HG03139 (cell line): Measurements from ENCODE around the gene FLT3LG.
"Not testable (repeated sequence)": the region's sequence is repeated elsewhere in the genome, so short reads cannot be mapped to it uniquely, and the experiment has no call there.

ENCODE experiments used
- ATAC-seq: cut with Tn5 transposase; IDR thresholded peaks from one replicate; pipeline ENCODE4 v1.9.1; 2021; ENCODE audit not compliant: unreplicated experiment

FLT3LG gene

DNA sequence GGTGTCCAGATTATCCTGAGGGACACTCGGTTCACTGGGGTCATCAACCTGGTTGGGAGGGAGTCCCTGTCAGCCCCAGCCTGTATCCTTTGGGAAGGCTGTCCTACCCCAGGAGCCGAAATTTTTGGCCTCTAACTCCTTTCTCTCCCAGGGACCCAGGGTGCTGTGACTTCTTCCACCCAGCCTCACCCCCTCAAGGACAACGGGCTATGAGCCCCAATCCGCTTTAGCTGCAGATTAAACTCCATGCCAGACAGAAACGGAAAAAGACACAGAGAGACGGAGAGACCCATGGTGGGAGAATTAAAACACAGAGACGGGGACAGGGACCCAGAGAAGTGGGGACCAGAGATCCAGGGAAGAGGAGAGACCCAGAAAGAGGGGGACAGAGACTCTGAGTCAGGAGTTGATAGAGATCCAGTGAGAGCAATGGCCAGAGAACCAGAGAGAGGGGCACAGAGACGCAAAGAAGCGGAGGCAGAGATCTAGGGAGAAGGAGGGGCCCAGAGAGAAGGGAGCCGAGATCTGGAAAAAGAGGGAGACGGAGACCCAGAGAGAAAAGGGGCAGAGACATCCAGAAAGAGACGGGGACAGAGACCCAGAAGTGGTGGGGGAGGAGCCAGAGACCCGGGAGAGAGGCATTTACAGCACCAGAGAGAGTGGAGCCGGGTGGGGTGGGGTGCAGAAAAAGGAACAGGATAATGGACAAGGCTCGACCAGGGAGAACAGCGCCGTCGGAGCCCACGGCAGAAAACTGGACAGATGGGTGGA is 33.4 kb upstream of the FLT3LG start:
- ATAC-seq = no peak

DNA sequence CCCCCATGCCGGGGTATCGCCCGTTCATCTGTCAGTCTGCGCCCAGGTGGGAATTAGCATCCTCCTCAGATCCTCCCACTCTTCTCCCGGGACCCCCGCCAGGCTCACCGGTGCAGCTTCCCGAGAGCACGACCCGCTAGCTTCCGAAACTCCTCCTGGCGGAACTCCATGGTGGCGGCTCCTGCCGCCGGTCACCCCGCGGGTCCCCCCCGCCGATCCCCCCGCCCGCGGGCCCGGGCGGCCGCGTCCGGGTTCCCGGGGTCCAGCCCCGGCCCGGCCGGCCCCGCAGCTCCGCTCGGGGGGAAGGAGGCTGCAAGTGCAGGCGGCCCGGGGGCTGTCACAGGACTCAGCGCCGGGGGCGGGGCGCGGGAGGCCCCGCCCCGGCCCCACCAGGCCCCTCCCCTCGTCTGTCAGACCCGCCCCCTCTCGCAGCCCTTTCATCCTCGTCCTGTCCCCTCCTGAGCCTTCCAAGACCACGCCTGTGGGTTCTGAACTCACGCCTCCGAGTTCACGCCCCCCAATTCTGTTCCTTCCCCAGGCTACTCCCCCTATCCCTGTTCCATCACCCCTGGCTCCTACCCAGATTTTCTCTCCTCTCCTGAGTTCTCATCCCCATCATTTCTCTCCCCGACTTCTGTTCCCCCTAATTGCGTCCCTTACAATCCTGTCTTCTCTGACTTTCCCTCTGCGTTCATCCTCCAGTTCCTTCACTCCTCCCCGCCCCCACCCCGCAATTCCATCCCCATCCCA is 32.6 kb upstream of the FLT3LG start, which contains the start of gene SLC17A7:
TSS of gene SLC17A7 (minus strand) at position 318 of the 750 bp plus-strand sequence. CDS start at position 170, 148 bp downstream.
- no peak for ATAC-seq

DNA sequence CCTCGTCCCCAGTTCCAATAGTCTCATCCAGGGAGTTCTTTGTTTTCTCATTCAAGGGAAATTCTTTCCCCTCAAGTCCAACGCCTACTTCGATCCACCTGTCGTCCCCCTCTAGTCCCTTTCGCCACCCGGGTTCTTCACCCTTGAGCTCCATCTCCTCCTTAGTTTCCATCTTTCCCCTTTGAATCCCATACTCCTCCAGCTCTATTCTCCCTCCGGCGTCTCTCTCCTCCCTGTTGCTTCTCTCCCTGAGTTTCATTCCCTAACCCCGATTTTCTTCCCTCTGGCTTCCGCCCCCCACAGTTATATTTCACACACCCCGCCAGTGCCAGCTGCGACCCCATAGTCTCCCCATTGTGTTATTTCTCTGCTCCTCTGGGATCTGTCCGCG is 32.1 kb upstream of the FLT3LG start:
- no peak for ATAC-seq

DNA sequence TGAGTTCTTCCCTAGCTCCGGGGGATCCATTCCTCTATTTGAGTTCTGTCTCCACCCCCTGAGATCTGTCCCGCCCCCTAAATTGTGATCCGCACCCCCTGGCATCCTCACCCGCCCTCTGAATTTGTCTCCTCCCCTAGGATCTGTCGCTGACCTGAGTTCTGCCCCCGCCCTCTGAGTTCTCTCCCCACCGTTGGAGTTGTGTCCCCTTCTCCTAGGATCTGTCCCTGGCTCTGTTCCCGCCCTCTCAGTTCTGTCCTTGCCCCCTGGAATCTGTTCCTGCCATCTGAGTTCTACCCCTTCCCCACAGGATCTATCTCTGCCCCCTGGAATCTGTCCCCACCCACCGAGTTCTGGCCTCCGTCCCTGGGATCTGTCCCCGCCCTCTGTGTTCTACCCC is 31.7 kb upstream of the FLT3LG start:
- ATAC-seq = no peak

DNA sequence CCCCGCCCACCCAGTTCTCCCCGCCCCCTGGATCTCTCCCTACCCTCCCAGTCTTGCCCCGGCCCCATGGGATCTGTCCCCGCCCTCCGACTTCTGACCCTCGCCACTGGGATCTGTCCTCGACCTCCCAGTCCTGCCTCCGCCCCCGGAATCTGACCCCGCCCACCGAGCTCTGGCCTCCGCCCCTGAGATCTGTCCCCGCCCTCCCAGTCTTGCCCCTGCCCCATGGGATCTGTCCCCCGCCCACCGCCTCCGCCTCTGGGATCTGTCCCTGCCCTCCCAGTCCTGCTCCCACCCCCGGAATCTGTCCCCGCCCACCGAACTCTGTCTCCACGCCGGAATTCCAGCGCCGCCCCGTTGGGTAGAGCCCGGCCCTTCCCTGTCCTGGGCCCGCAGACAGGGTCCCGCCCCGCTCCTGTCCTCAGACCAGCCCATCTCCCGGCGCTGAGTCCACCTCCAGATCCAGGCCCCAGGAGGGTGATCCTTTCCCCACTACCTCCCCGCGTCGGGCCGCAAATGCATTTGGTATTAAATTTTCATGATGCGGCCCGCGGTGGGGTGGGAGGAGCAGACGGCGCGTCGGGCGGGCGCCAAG is 31.1 kb upstream of the FLT3LG start:
- no peak for ATAC-seq

DNA sequence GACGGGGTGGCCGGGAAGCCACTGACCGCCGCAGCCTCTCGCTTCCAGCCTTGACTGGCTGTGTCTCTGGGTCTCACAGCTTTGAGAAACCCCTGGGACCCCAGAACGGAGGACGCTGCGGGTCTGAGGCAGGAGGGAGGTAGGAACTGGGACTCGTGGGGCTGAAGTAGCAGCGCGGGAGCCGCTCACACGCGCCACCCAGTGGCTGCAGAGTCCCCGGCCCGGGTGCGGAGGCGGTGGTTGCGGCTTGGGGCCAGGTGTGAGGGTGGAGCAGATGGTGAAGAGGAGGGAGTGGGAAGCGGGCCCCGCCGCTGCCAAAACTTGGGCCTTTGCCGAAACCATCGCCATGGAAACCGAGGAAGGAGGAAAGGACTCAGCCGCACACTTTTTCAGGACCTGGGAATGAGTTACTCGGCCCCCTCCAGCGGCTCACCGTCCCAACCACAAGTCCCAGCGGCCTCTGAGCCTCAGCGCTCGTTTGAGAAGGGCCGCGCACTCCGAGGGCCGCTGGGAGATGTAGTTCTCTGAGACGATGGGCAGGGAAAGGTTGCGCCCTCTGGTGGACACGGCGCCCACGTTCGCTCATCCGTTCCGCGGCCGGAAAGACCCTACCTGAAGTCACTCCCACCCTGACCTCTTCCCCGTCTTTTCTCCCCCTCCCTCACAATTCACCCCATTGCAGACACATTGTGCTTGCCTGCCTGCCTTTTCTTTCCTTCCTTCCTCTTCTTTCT is 30.5 kb upstream of the FLT3LG start:
- peak; percentile 68 for ATAC-seq

DNA sequence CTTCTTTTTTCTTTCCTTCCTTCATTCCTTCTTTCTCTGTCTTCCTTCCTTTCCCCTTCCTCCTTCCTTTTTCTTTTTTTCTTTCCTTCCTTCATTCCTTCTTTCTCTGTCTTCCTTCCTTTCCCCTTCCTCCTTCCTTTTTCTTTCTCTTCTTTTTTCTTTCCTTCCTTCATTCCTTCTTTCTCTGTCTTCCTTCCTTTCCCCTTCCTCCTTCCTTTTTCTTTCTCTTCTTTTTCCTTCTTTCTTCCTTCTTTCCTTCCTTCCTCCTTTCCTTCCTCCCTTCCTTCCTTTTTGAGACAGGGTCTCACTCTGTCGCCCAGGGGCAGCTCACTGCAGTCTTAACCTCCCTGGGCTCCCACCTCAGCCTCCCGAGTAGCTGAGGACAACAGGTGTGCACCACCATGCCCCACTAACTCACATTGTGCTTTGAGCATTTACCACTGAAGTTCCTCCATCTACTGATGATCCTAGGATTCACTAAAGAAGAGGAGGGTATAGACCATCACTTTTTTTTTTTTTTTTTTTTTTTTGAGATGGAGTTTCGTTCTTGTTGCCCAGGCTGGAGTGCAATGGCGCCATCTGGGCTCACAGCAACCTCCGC is 29.8 kb upstream of the FLT3LG start:
- not testable (repeated sequence) for ATAC-seq

DNA sequence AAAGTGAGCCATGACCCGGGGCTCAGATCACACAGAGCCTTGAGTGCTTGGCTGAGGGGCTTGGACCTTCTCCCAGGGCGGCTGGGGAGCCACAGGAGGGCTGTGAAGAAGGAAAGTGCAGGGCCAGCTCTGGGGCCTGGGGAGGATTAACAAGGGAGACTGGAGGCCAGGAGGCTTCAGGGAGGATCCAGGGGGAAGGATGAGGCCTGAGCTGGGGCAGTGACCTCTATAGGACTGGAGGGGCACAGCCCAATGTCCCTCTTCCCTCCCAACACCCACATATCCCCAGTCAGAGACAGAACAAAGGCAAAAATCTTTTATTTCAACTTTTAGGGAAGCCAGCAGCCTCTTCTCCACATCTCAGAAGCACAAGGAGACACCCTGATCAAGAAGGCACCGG is 28.0 kb upstream of the FLT3LG start:
- no peak for ATAC-seq

DNA sequence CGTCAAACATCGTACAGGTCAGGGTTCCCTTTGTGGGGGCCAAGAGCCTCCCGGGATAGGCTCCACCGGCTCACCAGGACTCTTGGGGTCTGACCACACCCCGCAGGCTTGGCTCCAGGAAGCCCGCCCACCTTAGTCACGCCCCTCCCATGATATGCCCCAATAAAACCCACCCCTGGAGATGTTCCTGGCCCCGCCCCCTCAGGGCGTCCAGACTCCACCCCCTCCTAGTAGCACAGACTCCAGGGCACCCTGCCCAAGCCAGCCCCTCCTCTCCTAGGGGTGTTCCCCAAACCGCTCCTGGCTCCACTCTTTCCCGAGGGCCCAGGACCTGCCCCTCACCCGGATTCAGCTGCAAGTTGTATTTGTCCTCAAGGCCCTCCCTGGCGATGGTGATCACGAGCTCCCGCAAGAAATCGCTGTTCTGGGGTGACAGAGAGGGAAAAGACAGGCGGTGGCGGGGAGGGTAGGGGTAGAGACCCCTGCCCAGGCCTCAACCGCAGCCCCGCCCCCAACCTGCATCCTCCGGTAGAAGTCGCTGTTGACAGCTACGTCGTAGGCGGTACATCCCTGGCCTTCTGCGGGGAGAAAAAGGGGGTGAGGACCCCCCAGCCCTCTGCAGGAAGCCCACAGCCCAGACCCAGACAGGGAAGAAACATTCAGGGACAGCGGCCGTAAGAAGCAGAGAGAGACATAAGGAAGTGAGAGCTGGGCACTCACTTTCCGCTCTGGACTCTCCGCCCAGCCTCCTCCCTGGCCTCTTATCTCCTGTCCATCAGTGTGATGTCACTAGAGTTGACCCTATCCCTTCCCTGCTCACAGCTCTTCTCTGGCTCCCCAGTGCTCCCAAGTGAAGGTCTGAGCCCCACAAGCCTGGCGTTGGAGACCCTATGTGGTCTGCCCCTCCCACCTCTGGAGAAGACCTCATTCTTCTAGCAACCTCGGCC is 26.3 kb upstream of the FLT3LG start:
- ATAC-seq = no peak

DNA sequence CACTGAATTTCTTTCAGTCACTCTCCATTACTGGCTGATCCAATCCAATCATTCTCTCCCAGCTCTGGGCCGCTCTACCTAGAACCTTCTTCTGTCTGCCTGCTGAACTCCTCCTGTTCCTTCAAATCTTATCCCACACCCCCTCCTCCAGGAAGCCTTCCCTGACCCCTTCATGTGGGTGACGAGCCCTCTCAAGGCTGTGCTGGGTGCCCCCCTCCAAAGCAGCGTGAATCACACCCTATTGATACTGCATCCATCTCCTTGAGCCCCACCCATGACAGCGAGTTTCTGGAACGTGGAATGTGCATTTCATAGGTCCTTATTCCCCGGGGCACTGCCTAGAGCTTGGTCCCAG is 25.6 kb upstream of the FLT3LG start:
- no peak for ATAC-seq

DNA sequence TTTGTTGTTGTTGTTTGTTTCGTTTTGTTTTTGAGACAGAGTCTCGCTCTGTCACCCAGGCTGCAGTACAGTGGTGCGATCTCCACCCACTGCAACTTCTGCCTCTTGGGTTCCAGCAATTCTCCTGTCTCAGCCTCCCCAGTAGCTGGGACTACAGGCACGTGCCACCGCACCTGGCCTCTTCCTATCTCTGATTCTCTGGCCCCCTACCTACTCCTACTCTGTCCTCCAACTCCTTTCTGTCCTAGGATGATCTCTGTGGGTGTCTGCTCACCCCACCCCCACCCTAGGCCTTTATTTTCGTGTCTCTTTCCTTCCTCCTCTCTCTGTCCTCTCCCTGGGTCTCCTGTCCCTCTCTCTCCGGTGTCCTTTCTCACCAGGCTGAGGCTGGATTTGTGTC is 23.6 kb upstream of the FLT3LG start:
- ATAC-seq = no peak

DNA sequence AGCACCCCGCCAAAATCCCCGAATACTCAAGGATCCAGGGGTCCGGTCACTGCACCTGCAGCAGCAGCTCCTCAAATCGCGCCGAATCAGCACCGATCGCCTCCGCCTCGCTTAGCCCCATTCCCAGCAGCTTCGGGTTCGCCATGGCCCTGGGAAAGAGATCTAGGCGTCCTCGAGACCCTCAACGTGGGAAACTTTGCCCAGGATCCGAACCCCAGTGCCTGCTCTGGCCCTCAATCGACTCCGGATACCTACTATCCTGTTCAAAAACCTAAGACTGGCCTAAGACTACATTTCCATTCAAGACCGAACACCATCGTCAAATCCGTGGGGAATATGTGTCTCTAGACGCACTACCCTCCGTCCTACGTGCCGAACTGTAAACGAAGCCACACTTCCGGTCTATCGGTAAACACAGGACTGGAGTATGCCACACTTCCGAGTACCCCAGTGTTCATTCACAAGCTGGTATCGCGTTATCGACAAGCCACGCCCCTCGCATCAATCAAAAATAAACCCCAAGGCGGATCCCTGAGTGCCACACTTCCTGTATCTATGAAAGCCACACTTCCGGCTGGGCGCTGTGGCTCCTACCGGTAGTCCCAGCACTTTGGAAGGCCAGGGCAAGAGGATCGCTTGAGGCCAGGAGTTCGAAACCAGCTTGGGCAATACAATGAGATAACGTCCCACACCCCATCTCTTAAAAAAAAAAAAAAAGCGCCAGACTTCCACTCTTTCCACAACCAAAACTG is 22.4 kb upstream of the FLT3LG start, which contains the start of gene PIH1D1:
TSS of gene PIH1D1 (minus strand) at position 385 of the 752 bp plus-strand sequence. CDS start at position 145, 240 bp downstream.
- ATAC-seq = peak; percentile 53

DNA sequence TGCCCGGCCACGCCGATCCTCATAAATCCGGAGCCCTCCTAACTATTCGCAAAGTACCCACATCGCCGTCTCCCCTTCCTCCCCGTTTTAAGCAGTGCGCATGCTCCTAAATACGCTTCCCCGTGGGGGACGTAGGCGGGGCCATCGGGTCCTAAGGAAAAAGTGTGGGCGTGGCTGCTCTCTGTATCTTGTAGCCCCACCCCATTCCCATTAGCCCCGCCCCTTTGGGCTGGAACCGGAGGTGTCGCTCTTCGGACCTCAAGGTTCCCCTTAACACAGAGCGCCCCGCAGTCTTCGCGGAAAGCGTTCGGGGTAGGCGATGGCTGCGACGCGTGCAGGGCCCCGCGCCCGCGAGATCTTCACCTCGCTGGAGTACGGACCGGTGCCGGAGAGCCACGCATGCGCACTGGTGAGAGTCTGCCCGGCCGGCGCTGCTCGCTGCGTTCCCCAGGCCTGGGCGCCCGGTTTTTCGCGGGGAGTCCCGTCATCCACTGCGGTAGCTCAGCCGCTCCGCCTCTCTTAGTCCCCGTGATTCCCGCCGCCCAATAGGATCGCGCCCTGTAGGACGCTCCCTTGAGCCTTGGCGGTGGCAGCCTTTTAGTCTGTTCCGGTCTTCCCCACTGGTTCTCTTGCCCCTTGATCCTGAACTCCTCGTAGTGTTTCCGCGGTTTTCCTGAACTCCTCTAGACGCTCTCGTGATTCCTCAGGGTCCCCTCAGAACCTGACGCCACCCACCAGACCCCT is 20.8 kb upstream of the FLT3LG start, which contains the start of gene ALDH16A1:
TSS of gene ALDH16A1 (plus strand) at position 213 of the 744 bp plus-strand sequence. CDS start at position 320, 107 bp downstream.
- ATAC-seq = peak; percentile 81

DNA sequence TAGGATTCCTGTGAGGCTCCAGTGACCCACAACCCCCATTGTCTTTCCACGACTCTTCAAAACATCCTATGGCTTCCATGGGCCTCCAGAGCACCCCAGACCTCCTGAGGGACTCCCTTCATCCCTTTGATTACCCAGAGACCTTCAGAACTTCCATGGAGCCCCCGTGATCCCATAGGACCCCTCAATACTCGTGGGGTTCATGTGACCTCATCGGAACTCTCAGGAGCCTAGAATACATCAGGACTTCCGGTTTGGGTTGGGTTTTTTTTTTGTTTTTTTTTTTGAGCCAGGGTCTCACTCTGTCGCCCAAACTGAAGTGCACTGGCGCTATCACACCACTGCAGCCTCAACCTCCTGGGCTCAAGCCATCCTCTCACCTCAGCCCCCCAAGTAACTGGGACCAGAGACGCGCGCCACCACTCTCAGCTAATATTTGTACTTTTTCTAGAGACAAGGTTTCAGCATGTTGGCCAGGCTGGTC is 20.2 kb upstream of the FLT3LG start:
- no peak for ATAC-seq

DNA sequence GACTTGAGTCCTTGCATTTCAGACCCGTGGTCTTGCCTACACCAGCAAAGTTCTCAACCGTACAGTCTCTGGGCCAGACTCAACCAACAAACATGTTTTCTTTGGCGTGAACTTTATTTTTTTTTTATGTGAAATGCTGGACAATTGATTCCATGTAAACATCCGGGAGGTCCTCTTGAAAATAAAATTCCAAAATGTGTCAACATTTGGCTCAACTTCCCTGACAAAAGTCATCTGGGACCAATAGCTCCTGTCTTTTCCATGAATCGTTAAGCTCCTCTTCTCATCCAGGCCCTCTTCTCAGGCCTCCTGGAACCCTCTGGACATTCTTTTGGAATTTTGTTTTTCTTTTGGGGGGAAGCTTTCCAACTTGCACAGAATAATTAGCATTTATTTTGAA is 18.2 kb upstream of the FLT3LG start:
- no peak for ATAC-seq

DNA sequence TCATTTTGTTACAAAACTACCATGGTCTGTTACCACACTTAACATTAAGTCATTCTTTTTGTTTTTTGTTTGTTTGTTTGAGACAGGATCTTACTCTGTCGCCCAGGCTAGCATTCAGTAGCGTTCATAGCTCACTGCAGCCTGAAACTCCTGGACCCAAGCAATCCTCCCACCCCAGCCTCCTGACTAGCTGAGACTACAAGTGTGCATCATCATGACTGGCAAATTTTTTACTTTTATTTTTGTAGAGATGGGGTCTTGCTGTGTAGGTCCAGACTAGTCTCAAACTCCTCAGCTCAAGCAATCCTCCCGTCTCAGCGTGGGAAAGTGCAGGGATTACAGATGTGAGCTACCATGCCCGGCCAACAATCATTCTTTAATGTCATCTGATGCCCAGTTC is 17.7 kb upstream of the FLT3LG start:
- ATAC-seq = no peak

DNA sequence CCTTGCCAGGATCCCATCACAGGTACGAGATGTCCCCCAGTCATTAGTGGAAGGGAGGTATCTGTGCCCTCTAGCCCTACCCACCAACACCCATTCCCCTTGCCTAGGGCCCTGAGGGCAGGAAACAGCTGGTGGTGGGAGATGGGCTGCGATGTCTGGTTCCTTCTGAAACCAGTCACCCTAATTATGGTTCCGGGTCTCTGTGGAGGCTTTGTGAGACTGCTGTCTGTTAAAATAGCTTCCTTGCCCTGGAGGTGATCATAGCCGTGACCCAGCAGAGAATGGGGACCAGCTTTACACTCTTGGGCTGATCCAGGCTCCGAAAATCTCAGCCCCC is 15.5 kb upstream of the FLT3LG start:
- no peak for ATAC-seq

DNA sequence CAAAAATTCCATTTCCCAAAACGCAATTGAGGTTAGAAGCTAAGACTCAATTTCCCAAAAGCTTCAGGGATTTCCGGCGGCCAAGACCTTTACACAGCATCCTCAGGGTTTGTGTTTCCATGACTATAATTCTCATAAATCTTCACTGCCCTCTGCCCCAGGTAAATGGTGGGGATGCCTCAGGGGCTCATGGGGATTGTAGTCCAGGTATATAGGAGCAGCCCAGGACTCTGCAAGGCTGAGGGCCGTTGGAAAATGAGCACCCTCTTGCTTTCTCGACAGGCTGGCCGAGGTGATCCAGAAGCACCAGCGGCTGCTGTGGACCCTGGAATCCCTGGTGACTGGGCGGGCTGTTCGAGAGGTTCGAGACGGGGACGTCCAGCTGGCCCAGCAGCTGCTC is 14.6 kb upstream of the FLT3LG start:
- ATAC-seq = no peak
